ENCODE measurements around the gene DGKH.

Gene DGKH

DNA sequence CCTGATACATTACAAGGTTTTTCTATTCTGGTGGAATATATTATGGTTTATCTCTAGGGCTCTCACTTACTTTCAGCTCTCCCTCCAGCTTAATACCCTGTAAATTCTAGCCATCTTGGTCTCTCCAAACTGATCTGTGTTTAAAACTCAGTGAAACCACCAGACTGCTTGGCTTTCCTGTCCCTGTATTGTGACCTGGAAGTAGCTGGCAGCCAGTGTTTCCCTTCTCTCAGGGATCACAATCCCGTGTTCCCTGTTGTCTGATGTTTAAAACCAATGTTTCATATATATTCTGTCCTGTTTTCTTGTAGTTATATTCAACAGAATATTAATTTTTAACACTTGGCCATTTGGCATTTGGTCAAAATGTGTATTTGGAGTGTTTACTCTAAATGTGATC is 231.5 kb downstream of the DGKH start:
- DNase-seq, result no peak

DNA sequence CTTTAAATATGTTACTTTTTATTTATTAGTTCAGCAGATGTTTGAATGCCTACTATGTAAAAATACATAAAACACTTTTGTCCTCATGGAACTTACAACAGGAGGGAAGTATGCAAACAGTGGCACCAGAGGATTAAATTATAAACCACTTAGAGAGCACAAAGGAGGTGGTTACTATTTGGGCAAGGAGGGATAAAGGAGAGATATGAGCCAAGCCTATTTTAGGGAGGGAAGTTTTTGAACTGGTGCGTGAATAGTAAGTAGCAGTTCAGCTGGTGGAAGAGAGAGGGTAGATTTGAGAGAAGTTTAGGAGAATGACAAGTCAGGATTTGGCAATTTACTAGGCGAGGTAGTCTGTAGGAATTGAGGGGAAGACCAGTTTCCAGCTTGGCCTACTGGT is 232.1 kb downstream of the DGKH start:
- DNase-seq, result no peak

DNA sequence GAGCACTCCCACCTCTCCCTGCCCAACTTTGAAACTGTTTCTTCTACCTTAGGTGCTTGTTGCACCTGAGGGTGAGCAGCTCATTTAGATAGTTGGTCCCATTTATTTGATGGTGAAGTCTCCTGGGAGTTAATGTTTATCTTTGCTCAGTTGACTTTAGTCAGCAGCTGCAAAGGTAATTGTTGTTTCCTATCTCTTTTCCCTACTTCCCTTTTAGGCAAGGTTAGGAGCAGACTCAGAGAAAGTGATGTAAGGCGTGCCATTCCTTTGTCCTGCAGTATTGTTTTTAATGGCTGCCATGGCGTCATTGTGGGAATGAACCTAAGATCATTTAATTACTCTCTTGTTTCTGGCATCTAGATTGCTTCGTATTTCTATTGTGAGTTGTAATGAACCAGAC is 235.1 kb downstream of the DGKH start:
- DNase-seq, result no peak

DNA sequence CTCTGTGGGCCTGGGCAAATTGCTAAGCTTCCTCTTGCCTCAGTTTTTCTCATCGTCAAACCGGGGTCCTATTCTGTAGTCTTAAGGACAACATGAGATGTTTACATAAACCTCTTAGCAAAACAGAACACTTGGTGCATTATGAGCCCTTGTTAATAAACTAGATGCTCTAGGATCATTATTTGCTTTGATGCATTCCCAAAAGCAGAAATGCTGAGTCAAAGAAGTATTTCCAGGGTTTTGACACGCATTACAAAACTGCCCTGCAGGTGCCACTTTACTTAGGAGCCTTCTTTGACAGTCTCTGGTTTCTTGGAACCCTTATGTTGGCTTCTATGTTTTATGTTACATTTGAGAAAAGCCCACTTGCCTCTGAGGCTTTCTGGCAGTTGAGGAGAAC is 235.6 kb downstream of the DGKH start:
- DNase-seq, result no peak

Data from fibroblast of skin of scalp (primary cell).